GM23338 (cell line): ENCODE results near the gene TNFAIP8L1. TPM values are rescaled to one million over a fixed set of nuclear protein-coding genes. Genes with fewer than 3 reads are reported as not detected.

Source experiments
- ATAC-seq: fragments of 200-7000 bp; cut with Tn5 transposase; 3 replicates; pipeline ENCODE4 v1.9.1; 2020
- DNase-seq: peaks from one replicate; pipeline ENCODE4 v3.0.0-alpha.2; 2015; ENCODE audit warnings: low spot score
- H2AFZ ChIP-seq: fragments of 200-600 bp; sonication (generic); 2 replicates; pipeline ENCODE4 v1.8.0; 2016; ENCODE audit warnings: antibody characterized with exemption, mild to moderate bottlenecking, moderate library complexity
- H3F3A ChIP-seq: fragments of 200-600 bp; sonication (generic); replicated peaks from 2 replicates; pipeline ENCODE4 v1.8.0; 2017; ENCODE audit warnings: antibody characterized with exemption, mixed run types, low read depth
- H3K27ac ChIP-seq: fragments of 200-600 bp; sonication (generic); 2 replicates; pipeline ENCODE4 v1.6.1; 2016; ENCODE audit warnings: low read depth
- H3K27me3 ChIP-seq: fragments of 200-600 bp; sonication (generic); 2 replicates; pipeline ENCODE4 v1.8.0; 2016; ENCODE audit warnings: mild to moderate bottlenecking, mixed run types, moderate library complexity; ENCODE audit not compliant: insufficient read depth
- H3K36me3 ChIP-seq: fragments of 200-600 bp; sonication (generic); 2 replicates; pipeline ENCODE4 v1.8.0; 2016; ENCODE audit warnings: mild to moderate bottlenecking; ENCODE audit not compliant: insufficient read depth
- H3K4me1 ChIP-seq: fragments of 200-600 bp; sonication (generic); 2 replicates; pipeline ENCODE4 v1.8.0; 2016; ENCODE audit warnings: mild to moderate bottlenecking, moderate library complexity; ENCODE audit not compliant: insufficient read depth
- H3K4me2 ChIP-seq: fragments of 200-600 bp; sonication (generic); 2 replicates; pipeline ENCODE4 v1.7.1; 2017; ENCODE audit warnings: mixed run types
- H3K4me3 ChIP-seq: fragments of 200-600 bp; sonication (generic); 2 replicates; pipeline ENCODE4 v1.6.1; 2016; ENCODE audit warnings: mixed run types
- H3K79me2 ChIP-seq: fragments of 200-600 bp; sonication (generic); replicated peaks from 2 replicates; pipeline ENCODE4 v1.8.0; 2017; ENCODE audit warnings: mild to moderate bottlenecking; ENCODE audit not compliant: insufficient read depth
- H3K9me2 ChIP-seq: fragments of 200-600 bp; sonication (generic); 2 replicates; pipeline ENCODE4 v1.8.0; 2017; ENCODE audit not compliant: insufficient read depth
- H4K20me1 ChIP-seq: fragments of 200-600 bp; sonication (generic); replicated peaks from 2 replicates; pipeline ENCODE4 v1.8.0; 2017; ENCODE audit warnings: mild to moderate bottlenecking; ENCODE audit not compliant: insufficient read depth
- H3K27ac Mint-ChIP-seq: 2 replicates; pipeline ENCODE4 v1.8.0; 2020; ENCODE audit warnings: inconsistent platforms, mild to moderate bottlenecking, moderate library complexity, mixed read lengths
- H3K27me3 Mint-ChIP-seq: 3 replicates; pipeline ENCODE4 v1.8.0; 2022; ENCODE audit warnings: low read depth, mild to moderate bottlenecking, moderate library complexity, mixed read lengths, inconsistent platforms; ENCODE audit not compliant: insufficient read depth, poor library complexity
- H3K36me3 Mint-ChIP-seq: 3 replicates; pipeline ENCODE4 v1.8.0; 2021; ENCODE audit warnings: low read depth, mild to moderate bottlenecking, inconsistent platforms, moderate library complexity, mixed read lengths
- H3K4me1 Mint-ChIP-seq: 3 replicates; pipeline ENCODE4 v1.8.0; 2020; ENCODE audit warnings: mild to moderate bottlenecking, inconsistent platforms, mixed read lengths
- H3K4me3 Mint-ChIP-seq: 3 replicates; pipeline ENCODE4 v1.8.0; 2021; ENCODE audit warnings: moderate library complexity, mild to moderate bottlenecking, inconsistent platforms, mixed read lengths
- H3K9me3 Mint-ChIP-seq: 3 replicates; pipeline ENCODE4 v1.8.0; 2020; ENCODE audit warnings: moderate library complexity, mild to moderate bottlenecking, inconsistent platforms, mixed read lengths
- CREB1 ChIP-seq: fragments of 250-450 bp; sonication (Bioruptor Pico); IDR thresholded peaks from 2 replicates; pipeline ENCODE4 v1.5.0; 2020; ENCODE audit warnings: low read depth, mild to moderate bottlenecking, moderate library complexity
- CTCF ChIP-seq, 2 experiments: fragments of 200-600 bp in 1 of 2; sonication (generic) in 1 of 2; conservative IDR thresholded peaks; 2 replicates each; pipeline versions ENCODE4 v1.5.1 to v1.6.1; 2016 to 2017; ENCODE audit warnings: antibody characterized with exemption in 2 of 2, low read depth in 2 of 2, mild to moderate bottlenecking in 2 of 2, moderate library complexity in 1 of 2
- ETS1 ChIP-seq: IDR thresholded peaks from 2 replicates; pipeline ENCODE4 v1.6.1; 2016; ENCODE audit warnings: antibody characterized with exemption
- EZH2 ChIP-seq: fragments of 200-600 bp; sonication (generic); IDR thresholded peaks from one replicate; pipeline ENCODE4 v1.8.0; 2017; ENCODE audit warnings: antibody characterized with exemption, mild to moderate bottlenecking, low read depth; ENCODE audit not compliant: unreplicated experiment
- EZH2phosphoT487 ChIP-seq: fragments of 200-600 bp; sonication (generic); IDR thresholded peaks from one replicate; pipeline ENCODE4 v1.8.1; 2018; ENCODE audit warnings: antibody characterized with exemption; ENCODE audit not compliant: unreplicated experiment
- JUNB ChIP-seq: IDR thresholded peaks from one replicate; pipeline ENCODE4 v1.6.1; 2016; ENCODE audit warnings: antibody characterized with exemption; ENCODE audit not compliant: unreplicated experiment
- NANOG ChIP-seq: IDR thresholded peaks from 2 replicates; pipeline ENCODE4 v1.6.1; 2016; ENCODE audit warnings: antibody characterized with exemption, borderline replicate concordance
- POLR2AphosphoS5 ChIP-seq: IDR thresholded peaks from 2 replicates; pipeline ENCODE4 v1.6.1; 2016; ENCODE audit warnings: antibody characterized with exemption, low read depth
- REST ChIP-seq: IDR thresholded peaks from one replicate; pipeline ENCODE4 v1.6.1; 2018; ENCODE audit warnings: antibody characterized with exemption; ENCODE audit not compliant: unreplicated experiment
- STAT1 ChIP-seq: IDR thresholded peaks from one replicate; pipeline ENCODE4 v1.6.1; 2016; ENCODE audit warnings: antibody characterized with exemption; ENCODE audit not compliant: unreplicated experiment
- ZNF114 ChIP-seq: fragments of 250-450 bp; sonication (Bioruptor Pico); IDR thresholded peaks from 2 replicates; pipeline ENCODE4 v1.5.0; 2020; ENCODE audit warnings: mild to moderate bottlenecking, moderate library complexity
- ZNF331 ChIP-seq: fragments of 250-450 bp; sonication (Bioruptor Pico); IDR thresholded peaks from 2 replicates; pipeline ENCODE4 v1.5.0; 2020; ENCODE audit warnings: low read depth, mild to moderate bottlenecking, moderate library complexity
- ZNF462 ChIP-seq: fragments of 250-450 bp; sonication (Bioruptor Pico); IDR thresholded peaks from 2 replicates; pipeline ENCODE4 v1.5.0; 2020; ENCODE audit warnings: mild to moderate bottlenecking, moderate library complexity
- polyA plus RNA-seq: library from polyadenylated mRNA; unstranded; fragments of >200 nt; fragmentation: Nextera tagmentation; extraction: Ambion mirVana; gene quantifications from 2 replicates; pipeline ENCODE4 v1.2.1, GENCODE V29; 2016
- total RNA-seq: library from RNA; depleted of rRNA; stranded (reverse); fragments of >200 nt; shearing (Covaris generic); gene quantifications from 2 replicates; pipeline ENCODE4 v1.2.3, GENCODE V29; 2014

The TNFAIP8L1 gene
- total and polyA plus RNA-seq, 2 experiments from 2014 or later: 2.7 to 4.1 TPM

GRCh38 chr19:4704317-4704673 lies 65.0 kb downstream of the TNFAIP8L1 start:
- Histone ChIP-seq H3K79me2 (no peaks in the 10 kb centered on the region), H2AFZ (no peak overlapping the region), H4K20me1 (peaks cover 4% of the 10 kb centered on the region; the same call in 1 of the 2 replicates), H3K36me3 (peaks cover 8% of the 10 kb centered on the region; the same call in 1 of the 2 replicates), H3K27ac (no peak overlapping the region), H3K4me1 (no peaks in the 10 kb centered on the region), H3F3A (0 out of 2 replicates have a peak, but pooled peaks cover 3% of the 10 kb centered on the region), H3K27me3 (no peaks in the 10 kb centered on the region), H3K4me3 (no peak overlapping the region), H3K4me2 (no peak overlapping the region), H3K9me2 (no peaks in the 10 kb centered on the region)
- Mint-ChIP-seq H3K27ac (no peak overlapping the region), H3K27me3 (peaks cover 8% of the 10 kb centered on the region), H3K4me1 (no peaks in the 10 kb centered on the region), H3K4me3 (no peak overlapping the region), H3K36me3 (peaks cover 45% of the 10 kb centered on the region), H3K9me3 (no peaks in the 10 kb centered on the region)
- DNase-seq: no peak
- no peak for ATAC-seq
- TF ChIP-seq EZH2phosphoT487: no peak
- no peak for TF ChIP-seq ZNF114
- TF ChIP-seq POLR2AphosphoS5: no peak
- no peak for TF ChIP-seq CTCF (conservative IDR thresholded peaks at IDR 0.05; ENCODE audit: low read depth in 2 of 2)
- no peak for TF ChIP-seq ETS1
- TF ChIP-seq ZNF331 (CRISPR knock-in tag): no peak
- TF ChIP-seq ZNF462 (CRISPR knock-in tag): no peak
- no peak for TF ChIP-seq STAT1
- no peak for TF ChIP-seq JUNB
- TF ChIP-seq CREB1 (CRISPR knock-in tag): no peak
- no peak for TF ChIP-seq NANOG
- no peak for TF ChIP-seq EZH2
- no peak for TF ChIP-seq REST
